ENCODE measurements around the gene XYLT1. TPM values are rescaled to one million over a fixed set of nuclear protein-coding genes. Genes with fewer than 3 reads are reported as not detected.

XYLT1 gene
- total RNA-seq, 2 donors from 2014 or later, result 32.4 to 33.1 TPM

DNA sequence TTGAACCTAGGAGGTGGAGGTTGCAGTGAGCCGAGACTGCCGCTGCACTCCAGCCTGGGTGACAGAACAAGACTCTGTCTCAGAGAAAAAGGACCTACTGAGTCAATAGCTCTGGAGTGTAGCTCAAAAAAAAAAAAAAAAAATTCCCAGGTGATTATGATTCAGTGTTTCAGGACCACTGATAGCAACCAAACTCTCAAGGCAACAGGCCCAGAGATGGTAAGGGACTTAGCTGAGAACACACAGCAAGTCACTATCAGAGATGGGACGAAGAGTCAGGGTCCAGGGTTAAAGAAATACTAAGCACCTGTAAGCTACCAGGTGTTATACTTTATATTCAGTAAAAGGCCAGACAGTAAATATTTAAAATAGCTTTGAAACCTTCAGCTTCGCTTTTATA lies 335.3 kb downstream of the XYLT1 start:
- DNase-seq (ENCODE audit: low spot score), result no peak
- intact Hi-C loops (cut with DNase I), result no loop called here

DNA sequence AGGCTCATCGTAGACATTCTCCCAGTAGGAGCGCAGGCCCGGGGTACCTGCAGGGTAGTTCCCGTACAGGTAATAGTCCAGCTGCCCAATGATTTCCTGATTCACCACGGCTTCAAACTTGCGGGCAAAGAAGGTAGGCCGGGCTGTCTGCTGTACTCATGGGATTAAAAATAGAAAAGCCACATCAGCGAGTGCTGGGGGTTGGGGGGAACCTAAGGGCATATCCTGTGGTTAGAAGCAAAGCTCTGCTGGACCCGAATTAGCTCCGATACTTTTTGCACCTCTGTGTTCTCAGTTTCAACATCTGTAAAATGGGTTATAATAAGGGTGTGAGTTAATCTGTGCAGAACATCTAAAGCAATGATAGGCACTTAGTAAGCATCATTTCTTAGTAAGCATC lies 336.2 kb downstream of the XYLT1 start:
- intact Hi-C loops (cut with DNase I), result no loop called here

DNA sequence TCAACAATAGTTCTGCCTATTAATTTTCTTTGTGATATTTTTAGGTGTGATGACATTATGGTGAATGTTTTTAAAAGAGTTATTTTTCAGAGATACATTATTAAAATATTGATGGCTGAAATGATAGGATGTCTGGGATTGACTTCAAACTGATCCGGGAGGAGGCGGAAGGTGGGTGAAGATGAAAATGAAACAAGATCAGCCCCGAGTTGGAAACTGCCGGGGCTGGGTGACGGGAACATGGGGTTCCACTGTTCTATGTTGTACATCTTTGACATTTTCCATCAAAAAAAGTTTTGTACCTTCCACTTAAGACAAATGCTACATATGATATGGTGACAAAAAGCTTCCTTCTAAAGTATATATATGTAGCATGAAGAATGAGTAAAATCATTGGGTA lies 336.9 kb downstream of the XYLT1 start:
- intact Hi-C loops (cut with DNase I), result no loop called here

More for the DNA sequence above, 336.2 kb downstream of the XYLT1 start:
- no peak for DNase-seq (ENCODE audit: low spot score)

DNA sequence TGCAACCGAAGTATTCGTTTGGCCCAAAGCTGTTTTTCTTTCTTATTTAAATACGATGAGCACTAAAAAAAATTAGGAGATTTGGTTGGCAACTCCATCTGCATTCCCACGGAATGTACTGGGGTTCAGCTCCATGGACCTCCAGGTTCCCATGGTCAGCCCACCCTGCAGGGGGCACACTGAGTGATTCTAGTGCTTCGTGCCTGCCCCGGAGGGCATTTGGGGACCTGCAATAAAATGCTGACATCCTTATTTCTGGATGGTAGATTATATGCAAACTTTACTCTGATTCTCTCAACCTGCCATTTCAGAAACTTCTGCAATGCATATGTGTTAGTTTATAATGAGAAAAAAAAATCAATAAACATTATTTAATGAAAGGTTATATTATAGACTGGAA lies 339.4 kb downstream of the XYLT1 start:
- intact Hi-C loops (cut with DNase I), result no loop called here
- DNase-seq (ENCODE audit: low spot score), result no peak

More for the DNA sequence above, 336.9 kb downstream of the XYLT1 start:
- no peak for DNase-seq (ENCODE audit: low spot score)

DNA sequence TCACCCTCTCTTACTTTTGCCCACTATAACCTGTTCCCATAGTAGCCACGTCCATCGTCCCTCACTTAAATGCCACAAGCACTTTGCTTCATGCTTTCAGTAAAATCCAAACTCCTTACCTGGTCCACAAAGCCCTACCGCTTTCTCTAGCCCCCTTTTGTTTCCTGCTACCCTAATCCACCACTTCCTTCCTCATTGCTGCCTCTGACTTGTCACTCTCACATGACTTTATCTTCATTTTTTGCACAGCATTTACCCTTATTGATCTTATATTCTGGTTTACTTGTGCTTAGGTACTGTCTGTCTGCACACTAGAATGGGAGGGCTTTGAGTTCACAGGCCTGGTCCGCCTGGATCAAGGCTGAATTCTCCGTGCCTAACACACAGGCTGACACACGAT lies 340.0 kb downstream of the XYLT1 start:
- no peak for DNase-seq (ENCODE audit: low spot score)
- intact Hi-C loops (cut with DNase I), result no loop called here

DNA sequence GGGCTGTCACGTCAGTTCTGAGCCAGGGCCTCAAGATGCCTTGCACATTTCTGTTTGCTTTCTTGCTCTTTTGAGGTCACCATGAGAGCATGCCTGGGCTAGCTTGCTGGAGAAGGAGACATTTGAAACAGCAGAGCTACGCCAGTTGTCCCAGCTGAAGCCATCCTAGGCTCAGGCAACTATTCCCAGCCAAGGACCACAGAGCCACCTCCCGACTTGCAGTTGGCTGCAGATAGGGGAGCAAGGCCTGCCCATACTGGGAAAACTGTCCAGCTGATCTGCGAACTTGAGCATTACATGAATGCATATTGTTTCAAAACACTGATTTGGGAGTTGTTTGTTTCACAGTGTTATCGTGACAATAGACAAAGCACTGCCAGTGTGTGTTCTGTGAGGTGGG lies 340.8 kb downstream of the XYLT1 start:
- intact Hi-C loops (cut with DNase I), result no loop called here
- no peak for DNase-seq (ENCODE audit: low spot score)

DNA sequence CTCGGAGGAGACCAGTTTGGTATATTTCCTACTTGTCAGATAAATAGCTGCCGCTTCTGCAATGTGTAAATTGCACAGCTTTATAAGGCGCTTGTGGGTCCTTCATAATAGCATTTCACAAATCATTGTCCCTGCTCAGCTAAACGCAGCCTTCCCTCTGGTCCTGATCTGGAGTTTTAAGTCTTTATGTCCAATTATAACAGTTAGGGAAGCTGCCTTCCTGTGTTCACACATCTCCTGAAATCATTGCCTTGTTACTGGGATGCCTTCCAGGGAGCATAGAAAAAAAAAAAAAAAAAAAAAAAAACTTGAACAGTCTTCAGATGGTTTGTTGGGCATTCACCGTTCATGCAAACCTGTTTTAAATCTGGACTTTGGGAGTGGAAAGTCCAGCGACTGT lies 342.0 kb downstream of the XYLT1 start:
- DNase-seq (ENCODE audit: low spot score), result no peak
- intact Hi-C loops (cut with DNase I), result no loop called here

DNA sequence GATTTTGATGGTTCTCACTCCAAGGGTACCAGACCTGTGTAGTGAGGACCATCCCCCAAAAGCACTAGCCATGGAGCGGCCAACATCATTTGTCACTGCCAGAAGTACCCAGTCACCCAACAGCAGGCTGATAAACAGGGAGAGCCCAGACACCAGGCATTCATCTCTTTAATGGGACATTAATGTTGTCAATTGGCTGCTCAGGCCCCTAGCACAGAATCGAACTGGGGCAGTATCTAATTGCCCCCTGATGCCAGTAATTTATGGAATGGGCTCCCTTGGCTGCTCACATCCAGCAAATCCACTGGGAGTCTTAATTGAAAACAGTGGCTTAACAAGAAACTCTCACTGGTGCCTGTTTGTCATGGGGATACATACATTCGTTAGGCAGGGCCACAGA lies 344.6 kb downstream of the XYLT1 start:
- no peak for DNase-seq (ENCODE audit: low spot score)
- intact Hi-C loops (cut with DNase I), result no loop called here

DNA sequence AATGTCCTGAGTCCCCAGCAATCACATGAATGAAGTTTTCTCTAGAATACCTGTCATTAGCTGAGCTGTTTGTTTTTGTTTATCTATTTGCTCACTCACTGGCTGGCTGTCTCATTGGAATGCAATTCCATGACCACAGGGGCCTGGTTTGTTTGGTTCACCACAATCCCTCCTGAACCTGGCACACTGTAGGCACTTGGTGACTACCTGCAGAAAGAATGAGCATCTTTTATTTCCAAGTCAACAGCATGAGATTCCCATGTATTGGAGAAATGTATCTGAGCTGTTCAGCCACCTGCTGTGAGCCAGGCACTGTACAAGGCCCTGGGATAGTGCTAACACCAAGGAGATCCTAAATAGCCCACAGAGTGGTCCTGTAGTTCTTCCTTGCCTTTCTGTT lies 345.1 kb downstream of the XYLT1 start:
- intact Hi-C loops (cut with DNase I), result no loop called here
- no peak for DNase-seq (ENCODE audit: low spot score)

DNA sequence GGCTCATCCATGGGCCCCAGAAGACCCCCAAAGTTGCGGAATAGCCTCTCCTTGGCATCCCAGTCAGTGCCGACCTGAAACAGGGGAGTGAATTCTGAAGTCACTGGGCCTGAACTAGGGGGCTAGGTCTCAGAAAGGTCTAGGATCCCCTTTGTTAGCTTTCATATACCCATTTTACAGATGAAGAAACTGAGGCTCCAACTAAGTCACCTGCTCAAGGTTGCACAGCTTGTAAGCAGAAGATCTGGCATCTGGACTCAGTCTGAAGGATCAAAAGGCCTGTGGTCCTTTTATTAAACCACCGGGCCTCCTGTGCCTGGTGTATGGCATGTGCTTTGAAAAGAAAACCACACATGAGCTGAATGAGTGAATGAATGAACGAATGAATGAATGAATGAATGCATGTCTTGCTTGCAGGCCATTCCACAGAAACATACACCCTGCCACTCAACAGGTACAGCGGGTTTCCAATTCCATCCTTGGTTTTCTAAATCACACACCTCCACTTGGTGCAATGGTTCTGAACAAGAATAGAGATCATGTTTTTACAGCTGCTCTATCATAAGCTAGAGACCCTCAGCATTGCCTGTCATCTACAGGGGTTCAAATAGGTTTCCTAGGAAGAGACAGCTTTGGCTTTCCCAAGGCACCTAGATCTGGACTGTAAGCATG lies 352.7 kb downstream of the XYLT1 start:
- no peak for DNase-seq (ENCODE audit: low spot score)
- intact Hi-C loops (cut with DNase I), result no loop called here

DNA sequence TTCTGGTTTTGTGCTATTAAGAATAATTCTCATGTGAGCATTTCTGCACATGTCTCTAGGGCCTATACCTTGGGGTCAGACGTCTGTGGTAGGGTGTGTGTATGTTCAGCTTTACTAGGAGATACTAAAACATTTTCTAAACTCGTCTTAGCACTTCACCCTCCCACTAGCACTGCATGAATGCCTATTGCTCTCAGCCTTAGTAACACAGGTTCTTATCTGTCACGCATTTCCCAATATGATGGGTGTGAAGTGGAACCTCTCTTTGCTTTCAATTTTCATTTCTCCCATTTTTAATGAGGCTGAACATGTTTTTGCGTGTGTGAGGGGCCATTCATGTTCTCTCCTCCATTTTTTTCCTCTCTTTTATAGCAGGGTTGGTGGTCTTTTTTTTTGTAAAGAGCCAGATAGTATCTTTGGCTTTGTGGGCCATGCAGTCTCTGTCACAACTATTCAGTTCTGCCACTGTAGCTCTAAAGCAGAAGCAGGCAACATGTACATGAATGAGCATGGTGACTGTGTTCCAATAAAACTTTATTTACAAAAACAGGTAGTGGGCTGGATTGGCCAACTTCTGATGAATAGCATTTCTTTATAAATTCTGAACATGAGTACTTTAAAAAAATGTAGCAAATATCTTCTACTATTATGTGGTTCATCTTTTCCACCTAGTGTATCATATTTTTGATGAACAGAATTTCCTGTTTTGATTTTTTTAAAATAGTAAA lies 354.0 kb downstream of the XYLT1 start:
- intact Hi-C loops (cut with DNase I), result no loop called here
- no peak for DNase-seq (ENCODE audit: low spot score)

DNA sequence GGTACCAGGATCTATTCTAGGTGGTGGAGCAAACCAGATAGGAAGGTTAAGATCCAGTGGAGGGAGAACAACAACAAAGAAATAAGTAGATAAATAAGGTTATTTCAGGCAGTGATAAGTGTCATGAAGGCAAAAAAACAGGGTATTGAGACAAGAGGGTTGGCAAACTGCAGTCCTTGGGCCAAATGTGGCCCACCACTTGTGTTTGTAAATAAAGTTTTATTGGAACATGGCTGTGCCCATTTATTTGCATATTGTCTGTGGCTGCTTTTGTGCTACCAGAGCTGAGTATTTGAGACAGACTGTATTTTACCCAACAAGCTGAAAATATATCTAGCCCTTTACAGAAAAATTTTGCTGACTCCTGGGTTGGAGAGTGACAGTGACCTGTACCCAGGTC lies 361.3 kb downstream of the XYLT1 start:
- intact Hi-C loops (cut with DNase I), result no loop called here
- no peak for DNase-seq (ENCODE audit: low spot score)

DNA sequence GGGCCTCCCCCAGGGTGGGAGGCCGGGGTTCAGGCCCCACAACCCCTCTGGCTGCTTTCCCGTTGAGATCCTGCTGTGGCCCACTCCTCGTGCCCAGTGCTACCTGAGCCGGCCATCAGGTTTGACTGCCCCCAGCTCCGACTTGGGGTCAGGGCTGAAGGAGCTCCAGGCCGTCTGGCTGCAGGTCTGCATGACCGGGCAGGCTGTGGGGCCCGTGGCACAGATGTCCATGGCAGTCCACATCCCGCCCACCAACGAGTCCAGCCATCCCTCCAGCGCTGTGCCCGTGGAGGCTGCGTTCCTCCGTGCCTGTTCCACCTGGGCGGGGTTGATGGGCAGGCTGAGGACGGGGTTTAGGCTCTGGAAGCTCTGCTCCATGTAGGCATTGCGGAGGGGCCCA lies 362.2 kb downstream of the XYLT1 start:
- DNase-seq (ENCODE audit: low spot score), result no peak
- intact Hi-C loops (cut with DNase I), result no loop called here

DNA sequence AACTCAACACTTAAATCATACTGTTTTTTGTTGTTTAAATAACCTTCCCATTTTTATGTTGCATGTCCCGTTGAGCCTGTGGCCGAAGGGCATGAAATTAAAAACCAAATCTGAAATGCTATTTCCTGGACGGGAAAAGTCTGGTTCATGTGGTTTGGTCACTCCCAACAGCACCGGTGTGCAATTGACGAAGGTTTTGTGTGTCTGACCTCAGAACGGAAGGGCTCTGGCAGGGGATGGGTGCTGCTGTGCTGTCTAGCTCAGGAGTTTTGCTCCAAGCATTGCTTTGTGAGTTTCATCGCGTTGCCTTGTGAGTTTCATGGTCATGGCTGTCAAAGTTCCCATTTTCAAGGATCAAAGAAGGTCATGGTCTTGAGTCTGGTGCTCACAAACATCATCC lies 363.3 kb downstream of the XYLT1 start:
- DNase-seq (ENCODE audit: low spot score), result no peak

DNA sequence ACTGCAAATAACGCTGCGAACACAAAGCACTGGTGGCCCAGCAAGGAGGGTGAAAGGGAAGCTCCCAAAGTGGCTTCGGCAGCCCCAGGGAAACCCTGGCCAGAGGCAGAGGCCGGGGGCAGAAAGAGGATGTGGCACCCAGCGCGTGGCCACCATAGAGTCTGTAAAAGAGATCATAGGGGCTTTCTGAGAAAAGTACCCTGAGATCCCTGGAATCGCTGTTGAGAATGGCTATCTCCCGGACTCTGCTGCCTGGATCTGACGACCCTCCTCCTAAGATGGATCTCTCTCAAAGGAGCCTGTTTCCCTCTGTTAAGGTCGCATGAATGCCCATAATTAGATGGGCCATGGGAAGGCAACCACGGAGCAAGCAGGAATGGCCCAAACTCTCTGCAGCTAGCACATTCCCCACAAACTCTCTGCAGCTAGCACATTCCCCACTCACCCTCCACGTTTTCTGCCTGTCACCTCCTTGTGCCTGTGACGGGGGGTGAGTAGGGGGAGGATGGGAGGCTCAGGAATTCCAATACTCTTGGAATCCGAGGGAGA lies 364.4 kb downstream of the XYLT1 start:
- intact Hi-C loops (cut with DNase I), result no loop called here
- no peak for DNase-seq (ENCODE audit: low spot score)

More for the DNA sequence above, 363.3 kb downstream of the XYLT1 start:
- intact Hi-C loops (cut with DNase I), result no loop called here

DNA sequence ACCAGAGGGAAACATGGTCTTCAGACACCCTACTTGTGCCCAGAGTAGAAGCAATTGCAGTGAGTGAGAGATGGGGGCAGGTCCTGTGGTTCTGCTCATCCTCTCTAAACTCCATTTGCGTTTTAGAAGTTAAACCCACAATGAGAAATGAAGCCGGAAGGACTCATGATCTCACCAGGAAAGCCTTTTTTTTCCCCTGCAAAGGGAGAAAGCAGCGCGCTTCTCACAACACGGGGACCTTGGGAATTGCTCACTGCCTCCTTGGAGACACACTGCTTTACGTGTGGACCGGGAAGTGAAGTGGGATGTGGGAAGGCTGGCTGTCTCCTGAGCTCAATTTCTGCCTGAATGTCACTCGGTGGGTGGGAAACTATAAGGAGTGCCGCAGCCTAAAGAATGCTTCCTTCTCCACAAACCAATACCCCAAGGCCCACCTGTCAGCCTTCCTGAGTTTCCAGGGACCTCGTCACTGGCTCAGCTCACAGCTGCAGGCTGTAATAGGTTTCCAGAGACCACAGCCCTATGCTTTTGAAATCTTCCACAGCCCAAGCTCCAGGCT lies 365.4 kb downstream of the XYLT1 start:
- intact Hi-C loops (cut with DNase I), result no loop called here
- no peak for DNase-seq (ENCODE audit: low spot score)

DNA sequence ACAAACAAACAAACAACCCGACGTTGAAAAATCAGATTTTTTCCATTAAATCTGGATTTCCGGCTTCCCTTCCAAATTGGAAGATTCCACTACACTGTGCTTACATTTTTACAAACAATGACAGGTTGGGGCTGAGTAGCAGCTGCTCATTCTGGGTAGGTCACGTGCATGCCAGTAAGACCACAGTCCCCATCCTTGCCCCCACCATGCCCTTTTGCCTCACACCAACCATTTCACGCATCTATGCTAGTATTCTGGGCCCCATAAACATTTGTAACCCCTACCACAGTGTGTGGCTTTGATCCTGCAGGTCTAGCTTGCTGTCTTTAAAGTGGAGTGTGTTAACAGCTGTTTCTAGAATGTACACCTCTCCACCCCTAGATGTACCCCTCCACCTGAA lies 366.1 kb downstream of the XYLT1 start:
- intact Hi-C loops (cut with DNase I), result no loop called here
- DNase-seq (ENCODE audit: low spot score), result no peak

DNA sequence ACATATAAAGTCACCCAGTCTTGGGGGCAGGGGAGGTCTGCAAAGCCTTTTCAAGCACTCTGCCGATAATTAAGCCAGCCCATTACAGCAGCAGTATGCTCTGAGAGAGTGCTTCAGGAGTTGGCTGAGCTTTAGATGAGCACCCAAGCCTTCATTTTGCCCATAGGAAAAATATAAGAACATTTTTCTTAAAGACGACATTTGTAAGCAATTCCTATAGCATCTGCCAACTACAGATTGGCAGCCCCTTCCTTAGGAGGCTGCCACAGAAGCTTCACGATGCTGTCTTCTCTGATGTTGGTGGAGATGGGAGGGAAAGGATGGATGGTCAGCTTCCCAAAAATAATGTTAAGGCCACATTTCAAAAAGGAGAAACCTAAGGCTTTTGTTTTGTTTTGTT lies 367.5 kb downstream of the XYLT1 start:
- intact Hi-C loops (cut with DNase I), result no loop called here

DNA sequence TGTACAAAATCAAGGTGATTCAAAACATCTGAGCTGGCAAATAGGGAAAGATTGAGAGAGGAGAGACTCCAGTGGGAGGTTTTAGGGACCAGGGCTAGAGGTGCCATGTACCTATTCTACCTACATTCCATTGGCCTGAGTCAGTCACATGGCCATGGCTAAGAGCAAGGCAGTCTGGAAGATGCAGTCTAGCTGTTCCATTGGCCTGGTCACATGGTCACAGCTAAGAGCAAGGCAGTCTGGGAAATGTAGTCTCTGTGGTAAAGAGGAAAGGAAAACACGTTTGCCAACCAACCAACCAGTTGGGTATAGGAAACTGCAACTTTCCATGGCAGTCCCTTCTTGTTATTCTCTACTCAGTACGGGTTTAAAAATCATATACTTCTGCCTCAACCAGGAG lies 369.1 kb downstream of the XYLT1 start:
- no peak for DNase-seq (ENCODE audit: low spot score)
- intact Hi-C loops (cut with DNase I), result no loop called here

More for the DNA sequence above, 367.5 kb downstream of the XYLT1 start:
- DNase-seq (ENCODE audit: low spot score), result no peak

DNA sequence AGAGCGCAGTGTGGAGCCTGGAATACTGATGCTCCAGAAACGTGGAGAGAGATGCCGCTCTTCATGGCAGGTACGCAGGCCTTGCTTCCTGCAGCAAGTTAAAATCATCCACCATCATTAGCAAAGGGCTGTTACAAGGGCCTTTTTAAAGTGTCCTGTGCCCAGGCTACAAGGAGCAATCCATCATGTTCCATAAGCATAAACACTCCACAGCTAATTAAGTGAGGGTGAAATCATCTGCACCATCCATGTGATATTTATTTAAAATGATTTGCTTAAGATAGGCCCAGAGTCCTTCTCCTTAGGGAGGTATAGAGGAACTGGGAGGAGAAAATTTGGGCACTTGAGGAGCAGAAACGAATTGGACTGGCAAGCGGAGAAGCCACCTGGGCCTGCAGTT lies 372.1 kb downstream of the XYLT1 start:
- intact Hi-C loops (cut with DNase I), result no loop called here
- no peak for DNase-seq (ENCODE audit: low spot score)

DNA sequence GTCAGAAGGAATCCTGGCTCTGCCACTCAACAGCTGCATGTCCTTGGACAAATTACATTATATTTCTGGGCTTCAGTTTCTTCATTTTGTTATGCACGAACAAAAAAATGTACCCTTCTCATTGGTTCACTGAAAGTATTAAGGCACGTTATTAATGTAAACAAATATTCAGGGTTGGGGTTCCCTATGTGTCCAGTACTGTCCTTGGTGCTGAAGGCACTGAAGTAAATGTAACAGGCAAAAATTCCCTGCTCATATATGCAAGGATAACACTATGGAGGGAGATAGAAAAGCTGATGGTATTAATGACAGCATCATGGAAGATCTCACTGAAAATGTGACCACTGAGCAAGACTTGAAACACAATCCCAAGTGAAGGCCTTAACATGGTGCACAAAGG lies 386.6 kb downstream of the XYLT1 start:
- DNase-seq (ENCODE audit: low spot score), result no peak
- intact Hi-C loops (cut with DNase I), result no loop called here
